HG03520 (cell line): ENCODE results near the gene WDFY2.

Experiments used
- ATAC-seq: cut with Tn5 transposase; IDR thresholded peaks from one replicate; pipeline ENCODE4 v1.9.1; 2021; ENCODE audit warnings: mild to moderate bottlenecking, moderate library complexity; ENCODE audit not compliant: unreplicated experiment

WDFY2 gene

GRCh38 chr13:51599444-51600176 lies 15.3 kb downstream of the WDFY2 start:
- ATAC-seq, result no peak

- no peak for ATAC-seq
These were observed 16.4 kb downstream of the WDFY2 start for GRCh38 chr13:51600703-51601102.

GRCh38 chr13:51601601-51602565 lies 17.6 kb downstream of the WDFY2 start:
- ATAC-seq, result no peak

- no peak for ATAC-seq
These were observed 19.5 kb downstream of the WDFY2 start for GRCh38 chr13:51603716-51604115.

- ATAC-seq, result no peak
These were observed 21.4 kb downstream of the WDFY2 start for GRCh38 chr13:51605698-51606097.

GRCh38 chr13:51607165-51607564 lies 22.9 kb downstream of the WDFY2 start:
- no peak for ATAC-seq

- ATAC-seq, result no peak
These were observed 24.7 kb downstream of the WDFY2 start for GRCh38 chr13:51608857-51609406.

- no peak for ATAC-seq
These were observed 28.6 kb downstream of the WDFY2 start for GRCh38 chr13:51612867-51613266.

GRCh38 chr13:51613535-51613934 lies 29.3 kb downstream of the WDFY2 start:
- ATAC-seq, result no peak

GRCh38 chr13:51614350-51614786 lies 30.1 kb downstream of the WDFY2 start:
- ATAC-seq, result peak; percentile 86

GRCh38 chr13:51618626-51619025 lies 34.4 kb downstream of the WDFY2 start:
- no peak for ATAC-seq

GRCh38 chr13:51619614-51620013 lies 35.4 kb downstream of the WDFY2 start:
- no peak for ATAC-seq

GRCh38 chr13:51620165-51620983 lies 36.1 kb downstream of the WDFY2 start:
- ATAC-seq, result no peak

GRCh38 chr13:51621602-51622001 lies 37.3 kb downstream of the WDFY2 start:
- ATAC-seq, result no peak

GRCh38 chr13:51623473-51623872 lies 39.2 kb downstream of the WDFY2 start:
- no peak for ATAC-seq

- ATAC-seq, result no peak
These were observed 39.9 kb downstream of the WDFY2 start for GRCh38 chr13:51624207-51624606.

GRCh38 chr13:51624695-51625345 lies 40.6 kb downstream of the WDFY2 start:
- no peak for ATAC-seq

- ATAC-seq, result no peak
These were observed 41.5 kb downstream of the WDFY2 start for GRCh38 chr13:51625555-51626345.

- no peak for ATAC-seq
These were observed 42.5 kb downstream of the WDFY2 start for GRCh38 chr13:51626749-51627148.
